HCT116 (cell line): ENCODE measurements around the gene ZNF823.

Source experiments
- CEBPB ChIP-seq: IDR thresholded peaks from 2 replicates; pipeline ENCODE4 v1.6.1; 2012; ENCODE audit warnings: low read depth
- CTCF ChIP-seq, 3 experiments: fragments of 200-600 bp in 1 of 3; sonication (generic) in 1 of 3; IDR thresholded peaks in 2 of 3; conservative IDR thresholded peaks in 1 of 3; 2 replicates each; pipeline ENCODE4 v1.5.1; 2012 to 2017; ENCODE audit warnings: low read depth in 2 of 3, low read length in 2 of 3, antibody characterized with exemption in 1 of 3, borderline replicate concordance in 1 of 3, control low read depth in 1 of 3, mild to moderate bottlenecking in 1 of 3, mixed read lengths in 1 of 3, mixed run types in 1 of 3, moderate library complexity in 1 of 3; ENCODE audit not compliant: insufficient read depth in 1 of 3
- JUND ChIP-seq: IDR thresholded peaks from 2 replicates; pipeline ENCODE4 v1.6.1; 2012
- MAX ChIP-seq: IDR thresholded peaks from 2 replicates; pipeline ENCODE4 v1.6.1; 2012
- POLR2A ChIP-seq: IDR thresholded peaks from 2 replicates; pipeline ENCODE4 v1.7.0; 2011; ENCODE audit warnings: borderline replicate concordance; ENCODE audit not compliant: insufficient read depth, insufficient read length; ENCODE audit errors: extremely low read depth
- REST ChIP-seq: IDR thresholded peaks from 2 replicates; pipeline ENCODE4 v1.6.1; 2012; ENCODE audit warnings: low read depth
- YY1 ChIP-seq: IDR thresholded peaks from 2 replicates; pipeline ENCODE4 v1.6.1; 2011; ENCODE audit warnings: low read length, low read depth, moderate library complexity, mild to moderate bottlenecking; ENCODE audit not compliant: insufficient replicate concordance; ENCODE audit errors: extremely low read depth

GRCh38 chr19:11708457-11708856, 30.3 kb downstream of the ZNF823 start:
- TF ChIP-seq CTCF (IDR thresholded peaks at IDR 0.05 in 2 of 3, conservative IDR thresholded peaks at IDR 0.05 in 1 of 3; ENCODE audit: borderline replicate concordance in 1 of 3, insufficient read depth in 1 of 3, low read depth in 2 of 3, low read length in 2 of 3) (no peak), JUND (no peak), YY1 (no peak), POLR2A (no peak), CEBPB (no peak), REST (no peak), MAX (no peak)
